C1 segment of cervical spinal cord (tissue), 14 donors: ENCODE data around the gene NFYC.

Source experiments
- DNase-seq, 14 donors: peaks; one replicate each; lab custom pipeline; 2025; lab: John Stamatoyannopoulos, UW

Gene NFYC

GRCh38 chr1:40738831-40739230 lies 47.3 kb downstream of the NFYC start:
- DNase-seq: no peak

GRCh38 chr1:40739455-40740008 lies 48.0 kb downstream of the NFYC start:
- no peak for DNase-seq

GRCh38 chr1:40740039-40740996 lies 48.8 kb downstream of the NFYC start:
- no peak for DNase-seq

- no peak for DNase-seq
Measured at GRCh38 chr1:40740997-40741736, 49.7 kb downstream of the NFYC start.

- DNase-seq: no peak
Measured at GRCh38 chr1:40742363-40743061, 51.0 kb downstream of the NFYC start.

- DNase-seq: no peak
Measured at GRCh38 chr1:40743452-40743851, 51.9 kb downstream of the NFYC start.

- DNase-seq: no peak
Measured at GRCh38 chr1:40743860-40744259, 52.4 kb downstream of the NFYC start.

GRCh38 chr1:40745176-40745575 lies 53.7 kb downstream of the NFYC start:
- DNase-seq: no peak

GRCh38 chr1:40746344-40747090 lies 55.0 kb downstream of the NFYC start:
- DNase-seq: no peak

- no peak for DNase-seq
Measured at GRCh38 chr1:40748841-40749718, 57.6 kb downstream of the NFYC start.

GRCh38 chr1:40749817-40750216 lies 58.3 kb downstream of the NFYC start:
- DNase-seq: no peak

- DNase-seq: no peak
Measured at GRCh38 chr1:40750451-40750908, 59.0 kb downstream of the NFYC start.

GRCh38 chr1:40751802-40752201 lies 60.3 kb downstream of the NFYC start:
- no peak for DNase-seq

- no peak for DNase-seq
Measured at GRCh38 chr1:40753142-40753882, 61.8 kb downstream of the NFYC start.

- no peak for DNase-seq
Measured at GRCh38 chr1:40754201-40754600, 62.7 kb downstream of the NFYC start.

GRCh38 chr1:40755067-40755466 lies 63.6 kb downstream of the NFYC start:
- peak in 4 of 14 donors; percentile 4 to 34 (median 29) for DNase-seq

GRCh38 chr1:40756523-40756922 lies 65.0 kb downstream of the NFYC start:
- no peak for DNase-seq

GRCh38 chr1:40757084-40757483 lies 65.6 kb downstream of the NFYC start:
- DNase-seq: no peak

GRCh38 chr1:40758004-40758403 lies 66.5 kb downstream of the NFYC start:
- no peak for DNase-seq
